GM12878 (cell line): Measurements from ENCODE around the gene CABP7. TPM values are rescaled to one million over a fixed set of nuclear protein-coding genes. Genes with fewer than 3 reads are reported as not detected.

Experiments used
- ATAC-seq: fragments of 200-7000 bp; cut with Tn5 transposase; 3 replicates; pipeline ENCODE4 v1.9.1; 2020; ENCODE audit warnings: mild to moderate bottlenecking, moderate library complexity
- BruUV-seq: library from RNA; stranded (reverse); fragments of 400-500 nt; replicated peaks from 2 replicates; lab custom pipeline; 2021; lab: Mats Ljungman, UMichigan
- CTCF ChIA-PET: fragments of 300-600 bp; sonication (Branson Sonifier 250); formaldehyde crosslinking; extraction: SDS; loops from one replicate; lab custom pipeline; 2021; ENCODE audit warnings: inconsistent platforms; lab: Yijun Ruan, JAX
- POLR2A ChIA-PET: fragments of 350-600 bp; formaldehyde crosslinking; extraction: SDS; loops from one replicate; lab custom pipeline; 2021; ENCODE audit warnings: inconsistent platforms; lab: Charles Lee
- RAD21 ChIA-PET: fragments of 300-600 bp; sonication (Branson Sonifier 250); formaldehyde crosslinking; loops from one replicate; lab custom pipeline; 2023; ENCODE audit warnings: antibody characterized with exemption; ENCODE audit not compliant: unreplicated experiment; lab: Charles Lee
- SMC1A ChIA-PET: fragments of 300-600 bp; sonication (Branson Sonifier 250); formaldehyde crosslinking; loops from one replicate; lab custom pipeline; 2023; ENCODE audit not compliant: unreplicated experiment, uncharacterized antibody; lab: Charles Lee
- DNase-seq: peaks from one replicate; pipeline ENCODE4 v3.0.0-alpha.2; 2011; ENCODE audit warnings: low read depth, low spot score
- FAIRE-seq: peaks from 3 replicates; lab custom pipeline; 2011; peaks lifted over from hg19 to GRCh38; lab: Jason Lieb, UNC
- H2AFZ ChIP-seq: 2 replicates; pipeline ENCODE4 v1.6.0; 2011; ENCODE audit warnings: low read depth, low read length, control low read depth; ENCODE audit not compliant: control insufficient read depth
- H3K27ac ChIP-seq: 2 replicates; pipeline ENCODE4 v1.5.1; 2011; ENCODE audit warnings: control low read depth; ENCODE audit not compliant: control insufficient read depth, insufficient read depth
- H3K27me3 ChIP-seq, 2 experiments: replicated peaks in 1 of 2; 2 replicates each; pipeline versions ENCODE4 v1.6.0 to v1.6.1; 2011; ENCODE audit warnings: low read length in 1 of 2; ENCODE audit not compliant: control insufficient read depth in 2 of 2, insufficient read depth in 2 of 2
- H3K36me3 ChIP-seq, 2 experiments: 2 replicates each; pipeline ENCODE4 v1.5.1; 2011; ENCODE audit warnings: low read length in 1 of 2; ENCODE audit not compliant: control insufficient read depth in 2 of 2, insufficient read depth in 2 of 2
- H3K4me1 ChIP-seq: 2 replicates; pipeline ENCODE4 v1.6.1; 2011; ENCODE audit warnings: mild to moderate bottlenecking, low read length, moderate library complexity, mixed read lengths; ENCODE audit not compliant: control insufficient read depth, insufficient read depth
- H3K4me2 ChIP-seq: 2 replicates; pipeline ENCODE4 v1.6.0; 2011; ENCODE audit warnings: control low read depth; ENCODE audit not compliant: control insufficient read depth, insufficient read depth
- H3K4me3 ChIP-seq: fragments of 200-600 bp; sonication (generic); 2 replicates; pipeline ENCODE4 v1.5.1; 2016
- H3K79me2 ChIP-seq: 2 replicates; pipeline ENCODE4 v1.6.0; 2011; ENCODE audit warnings: low read length; ENCODE audit not compliant: control insufficient read depth, insufficient read depth
- H3K9ac ChIP-seq: 2 replicates; pipeline ENCODE4 v1.8.0; 2011; ENCODE audit warnings: low read length, control low read depth, mixed read lengths; ENCODE audit not compliant: control insufficient read depth, insufficient read depth
- H3K9me3 ChIP-seq: replicated peaks from 3 replicates; pipeline ENCODE4 v1.5.1; 2011; ENCODE audit warnings: mild to moderate bottlenecking, low read length; ENCODE audit not compliant: control insufficient read depth, insufficient read depth
- H4K20me1 ChIP-seq: 2 replicates; pipeline ENCODE4 v1.6.0; 2011; ENCODE audit not compliant: control insufficient read depth, insufficient read depth
- FOXM1 ChIP-seq: IDR thresholded peaks from 2 replicates; pipeline ENCODE4 v1.6.1; 2012; ENCODE audit warnings: low read depth, mild to moderate bottlenecking, inconsistent platforms, low read length, moderate library complexity
- GABPA ChIP-seq: IDR thresholded peaks from 2 replicates; pipeline ENCODE4 v1.6.1; 2014; ENCODE audit warnings: antibody characterized with exemption, low read depth, mild to moderate bottlenecking, inconsistent platforms
- HDGF ChIP-seq: fragments of 450-650 bp; IDR thresholded peaks from 2 replicates; pipeline ENCODE4 v1.6.1; 2016; ENCODE audit warnings: antibody characterized with exemption
- JUNB ChIP-seq: IDR thresholded peaks from 2 replicates; pipeline ENCODE4 v1.6.1; 2016; ENCODE audit warnings: antibody characterized with exemption, mild to moderate bottlenecking
- RCOR1 ChIP-seq: conservative IDR thresholded peaks from 2 replicates; pipeline ENCODE4 v1.6.1; 2012; ENCODE audit warnings: low read depth, low read length, improper control_type of control experiment
- SMC3 ChIP-seq: IDR thresholded peaks from 2 replicates; pipeline ENCODE4 v1.6.1; 2011; ENCODE audit warnings: low read length, improper control_type of control experiment, borderline replicate concordance
- SP1 ChIP-seq: IDR thresholded peaks from one replicate; pipeline ENCODE4 v1.6.1; 2011; ENCODE audit warnings: low read depth, low read length
- TCF12 ChIP-seq: IDR thresholded peaks from 2 replicates; pipeline ENCODE4 v1.6.1; 2011; ENCODE audit warnings: low read depth, mild to moderate bottlenecking, low read length
- WGBS: methylation state at CpG from one replicate; pipeline ENCODE4 v1.1.6; 2016; ENCODE audit warnings: low lambda C conversion rate; ENCODE audit not compliant: insufficient replicate concordance, insufficient coverage; ENCODE audit errors: missing lambda C conversion rate; 5-methylcytosine and 5-hydroxymethylcytosine counted together
- in situ Hi-C: fragments of 300-500 bp; cut with MboI; formaldehyde crosslinking; loops from 9 replicates; pipeline ENCODE4 v1.14.3; 2018; ENCODE audit warnings: mixed read lengths
- intact Hi-C: fragments of 100-400 bp; cut with micrococcal nuclease; formaldehyde crosslinking; loops from one replicate; pipeline ENCODE4 v1.14.2; 2022; ENCODE audit not compliant: unreplicated experiment
- polyA plus RNA-seq, 11 experiments: library from polyadenylated mRNA; depleted of rRNA in 4 of 11; unstranded in 6 of 11; stranded (reverse) in 5 of 11; fragments of >200 nt; fragmentation: Nextera tagmentation in 4 of 11; fragmentation: Illumina TruSeq in 1 of 11; extraction: Ambion mirVana in 4 of 11; extraction: Trizol in 1 of 11; gene quantifications; 1 replicate in 1 of 11; 2 replicates in 10 of 11; pipeline versions ENCODE4 v1.2.1 to v1.2.3, GENCODE V29; 2011 to 2016; ENCODE audit warnings: inconsistent platforms in 2 of 11, missing spikeins in 2 of 11, low read depth in 1 of 11
- total RNA-seq, 4 experiments: library from RNA; depleted of rRNA in 3 of 4; stranded (reverse); fragments of >200 nt in 3 of 4; fragmentation: Illumina TruSeq in 1 of 4; extraction: Trizol in 1 of 4; gene quantifications; 2 replicates each; pipeline versions ENCODE4 v1.2.1 to v1.2.3, GENCODE V29; 2013 to 2021

Gene CABP7
- total and polyA plus RNA-seq, 10 of the 15 experiments (the other 5 are each of a cell fraction or from before 2014, with no cell fraction given) = 0.02 to 0.18 (median 0.05) TPM; not detected in 5

- no peak for TF ChIP-seq HDGF
- no peak for TF ChIP-seq JUNB
- TF ChIP-seq SP1 = no peak
- TF ChIP-seq FOXM1 = no peak
Observed at GRCh38 chr22:29690476-29690875, 29.3 kb upstream of the CABP7 start (continued).

- TF ChIP-seq SMC3 (no peak), TCF12 (no peak), GABPA (no peak), RCOR1 (no peak)
- H3K4me2 ChIP-seq = no peak overlapping the region
- POLR2A ChIA-PET = no interaction called here
- 90% methylated on average over 13 of the region's 13 CpGs for WGBS
- RAD21 ChIA-PET = no interaction called here
- ATAC-seq (no peak), DNase-seq (no peak), FAIRE-seq (no peak)
- no peak overlapping the region for H2AFZ ChIP-seq
- intact Hi-C loops = loop anchor here (2.0 to 10.0 kb wide), 2 partner anchors 313 to 393 kb away; partner anchors contain the start of gene HORMAD2
- no peaks in the 10 kb centered on the region for H3K79me2 ChIP-seq
- H3K4me3 ChIP-seq = no peak overlapping the region
- in situ Hi-C loops = no loop called here
- BruUV-seq = no TSS peak
- H3K9me3 ChIP-seq = no peaks in the 10 kb centered on the region
- no peak overlapping the region for H3K9ac ChIP-seq
- no peaks in the 10 kb centered on the region for H4K20me1 ChIP-seq
- H3K36me3 ChIP-seq = peaks cover 2 to 24% of the 10 kb centered on the region in 2 experiments; a peak in 3 of 4 replicates
- H3K27me3 ChIP-seq = no peaks in the 10 kb centered on the region
- no peak overlapping the region for H3K27ac ChIP-seq
- SMC1A ChIA-PET = interaction anchor here (0.7 to 1.3 kb wide), 4 partner anchors 56 to 314 kb away, joined by 3 read pairs; no protein-coding TSS in a partner anchor
- CTCF ChIA-PET = interaction anchor here (0.8 to 1.1 kb wide), 2 partner anchors 310 to 315 kb away, joined by 3 to 4 read pairs; no protein-coding TSS in a partner anchor
- H3K4me1 ChIP-seq = no peaks in the 10 kb centered on the region
Observed at GRCh38 chr22:29691636-29692326, 28.0 kb upstream of the CABP7 start.
